Keratinocyte (primary cell): ENCODE measurements around the gene MAPK4. TPM values are rescaled to one million over a fixed set of nuclear protein-coding genes. Genes with fewer than 3 reads are reported as not detected.

ENCODE experiments used
- DNase-seq: peaks from one replicate; pipeline ENCODE4 v3.0.0-alpha.2; 2011; ENCODE audit warnings: low read depth, missing footprints, low spot score
- FAIRE-seq: peaks from 2 replicates; lab custom pipeline; 2011; peaks lifted over from hg19 to GRCh38; lab: Jason Lieb, UNC
- H2AFZ ChIP-seq: 2 replicates; pipeline ENCODE4 v1.6.0; 2012; ENCODE audit warnings: low read length, control low read depth, inconsistent platforms; ENCODE audit not compliant: control insufficient read depth
- H3K27ac ChIP-seq: 2 replicates; pipeline ENCODE4 v1.5.1; 2011; ENCODE audit warnings: low read length; ENCODE audit not compliant: control insufficient read depth, insufficient read depth
- H3K27me3 ChIP-seq: 3 replicates; pipeline ENCODE4 v1.6.0; 2011; ENCODE audit warnings: low read length; ENCODE audit not compliant: control insufficient read depth, insufficient read depth; ENCODE audit errors: extremely low read depth
- H3K36me3 ChIP-seq, 2 experiments: 2 replicates in 1 of 2; 3 replicates in 1 of 2; pipeline ENCODE4 v1.5.1; 2011; ENCODE audit warnings: low read length in 2 of 2, mild to moderate bottlenecking in 1 of 2; ENCODE audit not compliant: control insufficient read depth in 2 of 2, insufficient read depth in 2 of 2; ENCODE audit errors: extremely low read depth in 1 of 2
- H3K4me1 ChIP-seq: 3 replicates; pipeline ENCODE4 v1.5.1; 2011; ENCODE audit warnings: low read length; ENCODE audit not compliant: control insufficient read depth, insufficient read depth; ENCODE audit errors: extremely low read depth
- H3K4me2 ChIP-seq: 3 replicates; pipeline ENCODE4 v1.6.0; 2011; ENCODE audit warnings: low read depth, low read length; ENCODE audit not compliant: control insufficient read depth, insufficient read depth; ENCODE audit errors: extremely low read depth
- H3K4me3 ChIP-seq, 3 experiments: fragments of 200-600 bp in 1 of 3; sonication (generic) in 1 of 3; 2 replicates in 2 of 3; 3 replicates in 1 of 3; pipeline ENCODE4 v1.5.1; 2011 to 2016; ENCODE audit warnings: low read length in 3 of 3, mild to moderate bottlenecking in 3 of 3, control low read depth in 2 of 3, inconsistent platforms in 1 of 3, low read depth in 1 of 3, mixed read lengths in 1 of 3, mixed run types in 1 of 3, moderate library complexity in 1 of 3; ENCODE audit not compliant: control insufficient read depth in 2 of 3, insufficient read depth in 2 of 3; ENCODE audit errors: extremely low read depth in 1 of 3
- H3K79me2 ChIP-seq: 2 replicates; pipeline ENCODE4 v1.6.0; 2012; ENCODE audit warnings: low read length; ENCODE audit not compliant: control insufficient read depth, insufficient read depth
- H3K9ac ChIP-seq: 3 replicates; pipeline ENCODE4 v1.6.0; 2011; ENCODE audit warnings: low read length; ENCODE audit not compliant: control insufficient read depth, insufficient read depth; ENCODE audit errors: extremely low read depth
- H3K9me1 ChIP-seq: 3 replicates; pipeline ENCODE4 v1.6.0; 2011; ENCODE audit warnings: low read length; ENCODE audit not compliant: control insufficient read depth, insufficient read depth; ENCODE audit errors: extremely low read depth
- H3K9me3 ChIP-seq: 2 replicates; pipeline ENCODE4 v1.5.1; 2012; ENCODE audit warnings: low read depth, low read length; ENCODE audit not compliant: control insufficient read depth
- H4K20me1 ChIP-seq: 3 replicates; pipeline ENCODE4 v1.6.0; 2011; ENCODE audit warnings: low read length; ENCODE audit not compliant: control insufficient read depth, insufficient read depth; ENCODE audit errors: extremely low read depth
- EZH2 ChIP-seq: IDR thresholded peaks from one replicate; pipeline ENCODE4 v1.6.1; 2012; ENCODE audit warnings: inconsistent platforms, mild to moderate bottlenecking, low read length, moderate library complexity
- dilution Hi-C: fragments of 300-500 bp; cut with MboI; formaldehyde crosslinking; loops from one replicate; pipeline ENCODE4 v1.7.0; 2020; ENCODE audit warnings: low sequenced_read_pairs; ENCODE audit not compliant: extremely low pct_ligation_motif_present
- polyA plus RNA-seq, 5 experiments: library from polyadenylated mRNA; depleted of rRNA in 3 of 5; stranded (reverse) in 3 of 5; stranded (forward) in 1 of 5; unstranded in 1 of 5; fragments of >200 nt; gene quantifications; 1 replicate in 1 of 5; 2 replicates in 3 of 5; 3 replicates in 1 of 5; pipeline versions ENCODE4 v1.2.1 to v1.2.3, GENCODE V29; 2011 to 2012; ENCODE audit warnings: missing spikeins in 2 of 5, low read depth in 1 of 5, low replicate concordance in 1 of 5
- TF ChIP-seq, protein P1 (sequence below), 3 experiments: IDR thresholded peaks in 1 of 3; conservative IDR thresholded peaks in 1 of 3; optimal IDR thresholded peaks in 1 of 3; 2 replicates in 2 of 3; 3 replicates in 1 of 3; pipeline versions ENCODE3 to v1.5.1; 2011; ENCODE audit warnings: low read length in 3 of 3, mild to moderate bottlenecking in 3 of 3, moderate library complexity in 2 of 3, control low read depth in 1 of 3, inconsistent platforms in 1 of 3; ENCODE audit not compliant: insufficient read depth in 2 of 3; ENCODE audit errors: extremely low read depth in 1 of 3

MAPK4 gene
- polyA plus RNA-seq, 1 donor (not counting 4 experiments of a cell fraction or from before 2014, with no cell fraction given), result not detected

DNA sequence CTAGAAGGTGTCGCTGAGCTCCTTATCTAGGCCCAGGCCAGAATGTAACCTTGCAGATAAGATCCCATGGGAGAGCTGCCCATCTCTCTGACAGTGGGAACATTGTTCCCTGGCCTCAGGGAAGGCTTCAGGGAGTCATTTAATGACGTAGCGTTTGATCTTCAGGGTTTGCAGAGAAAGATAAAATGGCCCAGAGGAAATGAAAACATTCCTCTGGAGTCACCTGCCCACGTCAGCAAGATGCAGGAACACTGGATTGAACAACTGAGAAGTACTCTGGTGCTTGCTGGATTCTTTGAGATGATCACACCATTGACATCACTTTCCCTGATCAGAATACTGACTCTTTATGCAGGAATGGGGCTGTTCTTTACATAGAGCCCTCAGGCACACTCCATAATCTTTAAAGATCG lies 51.6 kb downstream of the MAPK4 start:
- Histone ChIP-seq H4K20me1 (no peaks in the 10 kb centered on the region), H3K27ac (no peak overlapping the region), H3K9ac (no peak overlapping the region), H2AFZ (no peak overlapping the region), H3K4me3 (no peak overlapping the region), H3K4me2 (no peak overlapping the region), H3K9me3 (peaks cover 2% of the 10 kb centered on the region), H3K9me1 (no peaks in the 10 kb centered on the region), H3K27me3 (no peaks in the 10 kb centered on the region), H3K4me1 (no peaks in the 10 kb centered on the region), H3K79me2 (no peaks in the 10 kb centered on the region), H3K36me3 (no peaks in the 10 kb centered on the region)
- DNase-seq, result peak; percentile 21
- no peak for FAIRE-seq
- no peak for TF ChIP-seq EZH2
- TF ChIP-seq, protein P1, sequence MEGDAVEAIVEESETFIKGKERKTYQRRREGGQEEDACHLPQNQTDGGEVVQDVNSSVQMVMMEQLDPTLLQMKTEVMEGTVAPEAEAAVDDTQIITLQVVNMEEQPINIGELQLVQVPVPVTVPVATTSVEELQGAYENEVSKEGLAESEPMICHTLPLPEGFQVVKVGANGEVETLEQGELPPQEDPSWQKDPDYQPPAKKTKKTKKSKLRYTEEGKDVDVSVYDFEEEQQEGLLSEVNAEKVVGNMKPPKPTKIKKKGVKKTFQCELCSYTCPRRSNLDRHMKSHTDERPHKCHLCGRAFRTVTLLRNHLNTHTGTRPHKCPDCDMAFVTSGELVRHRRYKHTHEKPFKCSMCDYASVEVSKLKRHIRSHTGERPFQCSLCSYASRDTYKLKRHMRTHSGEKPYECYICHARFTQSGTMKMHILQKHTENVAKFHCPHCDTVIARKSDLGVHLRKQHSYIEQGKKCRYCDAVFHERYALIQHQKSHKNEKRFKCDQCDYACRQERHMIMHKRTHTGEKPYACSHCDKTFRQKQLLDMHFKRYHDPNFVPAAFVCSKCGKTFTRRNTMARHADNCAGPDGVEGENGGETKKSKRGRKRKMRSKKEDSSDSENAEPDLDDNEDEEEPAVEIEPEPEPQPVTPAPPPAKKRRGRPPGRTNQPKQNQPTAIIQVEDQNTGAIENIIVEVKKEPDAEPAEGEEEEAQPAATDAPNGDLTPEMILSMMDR (optimal IDR thresholded peaks at IDR 0.05 in 1 of 3, IDR thresholded peaks at IDR 0.05 in 1 of 3, conservative IDR thresholded peaks at IDR 0.05 in 1 of 3; ENCODE audit: extremely low read depth in 1 of 3, insufficient read depth in 2 of 3, low read length in 3 of 3), result no peak
- dilution Hi-C loops, result no loop called here

DNA sequence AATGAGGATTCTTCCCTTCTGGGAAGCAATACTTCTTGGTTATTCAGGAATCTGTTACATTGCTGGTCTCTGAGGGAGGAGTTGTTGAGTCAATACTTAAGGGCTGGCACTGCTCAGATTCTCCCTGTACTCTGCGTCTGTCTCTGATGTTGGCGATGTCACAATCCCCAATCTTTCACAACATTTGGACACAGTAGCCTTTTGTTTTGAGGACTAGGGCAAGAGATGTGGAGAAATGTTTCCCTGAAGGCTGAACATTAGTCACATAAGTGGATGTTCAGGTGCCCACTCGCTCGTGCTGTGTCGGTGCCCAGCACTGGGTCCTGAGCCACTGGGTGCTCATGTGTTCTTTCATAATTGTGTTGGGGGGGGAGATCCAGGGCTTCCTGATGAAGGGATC lies 55.0 kb downstream of the MAPK4 start:
- H4K20me1 ChIP-seq, result no peaks in the 10 kb centered on the region
- no peak for FAIRE-seq
- H3K79me2 ChIP-seq, result no peaks in the 10 kb centered on the region
- no peak overlapping the region for H3K4me2 ChIP-seq
- H3K4me1 ChIP-seq, result no peaks in the 10 kb centered on the region
- H3K9ac ChIP-seq, result no peak overlapping the region
- no peaks in the 10 kb centered on the region for H3K27me3 ChIP-seq
- no peak for DNase-seq
- no peak overlapping the region for H3K27ac ChIP-seq
- peaks cover 2% of the 10 kb centered on the region for H3K9me3 ChIP-seq
- no peak for TF ChIP-seq EZH2
- TF ChIP-seq, protein P1 (optimal IDR thresholded peaks at IDR 0.05 in 1 of 3, IDR thresholded peaks at IDR 0.05 in 1 of 3, conservative IDR thresholded peaks at IDR 0.05 in 1 of 3; ENCODE audit: extremely low read depth in 1 of 3, insufficient read depth in 2 of 3, low read length in 3 of 3), result peak in 1 of 3 experiments; percentile 2
- no peak overlapping the region for H2AFZ ChIP-seq
- no peak overlapping the region for H3K4me3 ChIP-seq
- dilution Hi-C loops, result no loop called here
- no peaks in the 10 kb centered on the region for H3K36me3 ChIP-seq
- H3K9me1 ChIP-seq, result no peaks in the 10 kb centered on the region
